Esophagus squamous epithelium (tissue), 5 donors: ENCODE results near the gene ZNF555. TPM values are rescaled to one million over a fixed set of nuclear protein-coding genes. Genes with fewer than 3 reads are reported as not detected.

Experiments used
- DNase-seq: peaks from one replicate; lab custom pipeline; 2025; lab: John Stamatoyannopoulos, UW
- H3K27ac ChIP-seq, 4 donors: fragments of 200-600 bp; sonication (generic); one replicate each; pipeline ENCODE4 v1.5.1; 2016 to 2019; ENCODE audit warnings: mild to moderate bottlenecking in 1 of 4
- H3K27me3 ChIP-seq, 4 donors: fragments of 200-600 bp; sonication (generic); 1 replicate in 3 of 4; 2 replicates in 1 of 4; pipeline versions ENCODE4 v1.5.1 to v1.6.0; 2017 to 2021; ENCODE audit warnings: antibody characterized with exemption in 1 of 4
- H3K36me3 ChIP-seq, 3 donors: fragments of 200-600 bp; sonication (generic); one replicate each; pipeline ENCODE4 v1.5.1; 2016 to 2019
- H3K4me1 ChIP-seq, 3 donors: fragments of 200-600 bp; sonication (generic); one replicate each; pipeline ENCODE4 v1.5.1; 2017 to 2019
- H3K4me3 ChIP-seq, 4 donors: fragments of 200-600 bp; sonication (generic); 1 replicate in 3 of 4; 2 replicates in 1 of 4; pipeline ENCODE4 v1.5.1; 2016 to 2019; ENCODE audit warnings: mild to moderate bottlenecking in 2 of 4, moderate library complexity in 1 of 4
- H3K9me3 ChIP-seq, 3 donors: fragments of 200-600 bp; sonication (generic); one replicate each; pipeline ENCODE4 v1.5.1; 2016 to 2019
- CTCF ChIP-seq, 6 experiments: fragments of 450-650 bp in 4 of 6; fragments of 200-600 bp in 2 of 6; sonication (generic) in 2 of 6; IDR thresholded peaks; one replicate each; pipeline ENCODE4 v1.5.1; 2016 to 2019; ENCODE audit warnings: antibody characterized with exemption in 6 of 6, mild to moderate bottlenecking in 4 of 6, moderate library complexity in 4 of 6
- POLR2A ChIP-seq, 4 donors: fragments of 450-650 bp; IDR thresholded peaks; one replicate each; pipeline ENCODE4 v1.6.1; 2017; ENCODE audit warnings: antibody characterized with exemption in 4 of 4, mild to moderate bottlenecking in 4 of 4, moderate library complexity in 3 of 4
- WGBS, 2 donors: methylation state at CpG; one replicate each; pipeline ENCODE4 v1.1.5; 2018; 5-methylcytosine and 5-hydroxymethylcytosine counted together
- intact Hi-C: fragments of 100-400 bp; cut with DNase I; formaldehyde crosslinking; loops from one replicate; pipeline ENCODE4 v1.15.0; 2022
- total RNA-seq, 4 donors: library from RNA; depleted of rRNA; stranded (reverse); fragments of >200 nt; gene quantifications; one replicate each; pipeline ENCODE4 v1.1.0, GENCODE V29; 2016
- donor health status: DM: yes; HTN: yes; CAD: no.

ZNF555 gene
- total RNA-seq, 4 donors from 2014 or later = 2.0 to 4.4 (median 2.4) TPM

DNA sequence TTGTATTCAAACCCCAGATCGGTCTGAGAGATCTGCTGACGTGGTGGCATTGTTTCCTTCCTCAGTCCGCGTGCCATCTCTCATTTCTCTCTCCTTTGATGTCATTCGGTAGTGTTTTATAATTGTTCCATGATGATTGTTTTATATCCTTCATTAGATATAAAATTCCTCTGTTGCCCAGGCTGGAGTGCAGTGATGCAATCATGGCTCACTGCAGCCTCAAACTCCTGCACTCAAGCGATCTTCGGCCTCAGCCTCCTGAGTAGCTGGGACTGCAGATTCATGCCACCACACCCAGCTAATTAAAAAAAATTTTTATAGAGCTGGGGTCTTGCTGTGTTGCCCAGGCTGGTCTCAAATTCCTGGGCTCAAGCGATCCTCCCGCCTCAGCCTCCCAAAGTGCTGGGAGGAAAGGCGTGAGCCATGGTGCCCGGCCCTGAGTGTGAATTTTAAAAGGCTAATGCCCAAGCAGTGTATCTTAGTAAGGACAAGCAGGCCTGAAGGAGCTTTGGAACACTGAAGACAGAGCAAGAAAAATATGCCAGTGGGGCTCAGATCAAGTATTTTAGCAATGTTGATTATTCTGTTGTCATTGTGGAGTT lies 64.7 kb downstream of the ZNF555 start:
- Histone ChIP-seq H3K4me1 (peaks cover 8 to 65% (median 12%) of the 10 kb centered on the region in 3 donors), H3K36me3 (peaks cover 0 to 16% (median 0%) of the 10 kb centered on the region in 3 donors), H3K9me3 (no peaks in the 10 kb centered on the region), H3K4me3 (no peak overlapping the region), H3K27me3 (no peaks in the 10 kb centered on the region), H3K27ac (no peak overlapping the region)
- WGBS, 2 donors = 73 to 77% methylated on average over 6 to 11 of the region's 11 CpGs
- intact Hi-C loops = no loop called here
- TF ChIP-seq CTCF (IDR thresholded peaks at IDR 0.05) = no peak
- no peak for TF ChIP-seq POLR2A (IDR thresholded peaks at IDR 0.05)
- DNase-seq = no peak

- Histone ChIP-seq H3K27me3 (no peaks in the 10 kb centered on the region), H3K4me3 (no peak overlapping the region), H3K9me3 (no peaks in the 10 kb centered on the region), H3K27ac (no peak overlapping the region), H3K36me3 (peaks cover 0 to 16% (median 0%) of the 10 kb centered on the region in 3 donors), H3K4me1 (peaks cover 9 to 65% (median 12%) of the 10 kb centered on the region in 3 donors)
- intact Hi-C loops = no loop called here
- TF ChIP-seq CTCF (IDR thresholded peaks at IDR 0.05) = no peak
- no peak for TF ChIP-seq POLR2A (IDR thresholded peaks at IDR 0.05)
- 87 to 90% methylated on average over 2 to 11 of the region's 20 CpGs for WGBS, 2 donors
- DNase-seq = no peak
These were observed 65.4 kb downstream of the ZNF555 start for GRCh38 chr19:2906631-2907195.

Other genes starting within 250 kb of the ZNF555 start
- 1 to 10 TPM in 3 of 4 donors, under 1 TPM in 1; 0.57 to 3.8 (median 1.6) TPM for gene GNG7, start 138.8 kb upstream of the ZNF555 start, total RNA-seq
- gene DIRAS1, start 120.1 kb upstream of the ZNF555 start, total RNA-seq = 1 to 10 TPM in 2 of 4 donors, under 1 TPM in 2; 0.61 to 2.2 (median 1.4) TPM
- 10 to 100 TPM; 14.8 to 22.1 (median 20.7) TPM for gene SLC39A3, start 101.5 kb upstream of the ZNF555 start, total RNA-seq
- 10 to 100 TPM; 30.6 to 45.0 (median 42.8) TPM for gene SGTA, start 58.2 kb upstream of the ZNF555 start, total RNA-seq
- gene THOP1, start 56.0 kb upstream of the ZNF555 start, total RNA-seq = 10 to 100 TPM; 57.8 to 88.6 (median 74.7) TPM
- gene ZNF554, start 21.6 kb upstream of the ZNF555 start, total RNA-seq = 1 to 10 TPM in 3 of 4 donors, under 1 TPM in 1; 0.70 to 5.1 (median 4.0) TPM
- gene ZNF556, start 25.9 kb downstream of the ZNF555 start, total RNA-seq = 1 to 10 TPM in 3 of 4 donors, under 1 TPM in 1; 0.79 to 5.8 (median 2.5) TPM
- 10 to 100 TPM in 2 of 4 donors, 1 to 10 TPM in 2; 7.2 to 13.7 (median 9.8) TPM for gene ZNF57, start 59.5 kb downstream of the ZNF555 start, total RNA-seq
- 1 to 10 TPM; 3.1 to 5.9 (median 4.5) TPM for gene ZNF77, start 103.5 kb downstream of the ZNF555 start, total RNA-seq
- gene TLE6, start 136.1 kb downstream of the ZNF555 start, total RNA-seq = 1 to 10 TPM in 2 of 4 donors, under 1 TPM in 1, not detected in 1; 0.59 to 3.3 (median 1.9) TPM
- 10 to 100 TPM in 1 of 4 donors, 1 to 10 TPM in 3; 5.4 to 22.7 (median 7.6) TPM for gene TLE2, start 187.8 kb downstream of the ZNF555 start, total RNA-seq
- gene TLE5, start 221.0 kb downstream of the ZNF555 start, total RNA-seq = 100 to 1,000 TPM; 141 to 433 (median 298) TPM